B cell (primary cell): ENCODE data around the gene PUM1.

Source experiments
- CTCF ChIP-seq: fragments of 200-600 bp; IDR thresholded peaks from one replicate; pipeline ENCODE4 v1.8.0; 2022; ENCODE audit warnings: antibody characterized with exemption, mild to moderate bottlenecking
- EZH2 ChIP-seq: IDR thresholded peaks from 2 replicates; pipeline ENCODE4 v1.6.1; 2012; ENCODE audit warnings: borderline replicate concordance, low read depth, mild to moderate bottlenecking, moderate library complexity, low read length; ENCODE audit not compliant: insufficient read depth, poor library complexity, severe bottlenecking

- TF ChIP-seq CTCF = no peak
- no peak for TF ChIP-seq EZH2
Measured at GRCh38 chr1:30900931-30901560, 164.5 kb downstream of the PUM1 start.
